PC-3 (cell line): ENCODE measurements around the gene MATN1. TPM values are rescaled to one million over a fixed set of nuclear protein-coding genes. Genes with fewer than 3 reads are reported as not detected.

Experiments used
- ATAC-seq: fragments of 200-7000 bp; cut with Tn5 transposase; 2 replicates; pipeline ENCODE4 v1.9.1; 2020; ENCODE audit warnings: mild to moderate bottlenecking, moderate library complexity
- BruUV-seq: library from RNA; stranded (reverse); fragments of 400-500 nt; replicated peaks from 2 replicates; lab custom pipeline; 2021; lab: Mats Ljungman, UMichigan
- CTCF ChIA-PET: fragments of 300-600 bp; sonication (Branson Sonifier 250); formaldehyde crosslinking; loops from one replicate; lab custom pipeline; 2022; ENCODE audit warnings: antibody characterized with exemption; lab: Charles Lee
- POLR2A ChIA-PET: fragments of 300-600 bp; sonication (Branson Sonifier 250); formaldehyde crosslinking; loops from one replicate; lab custom pipeline; 2022; ENCODE audit warnings: antibody characterized with exemption; ENCODE audit not compliant: unreplicated experiment; lab: Charles Lee
- DNase-seq: peaks from one replicate; pipeline ENCODE4 v3.0.0-alpha.2; 2015
- H2AFZ ChIP-seq: fragments of 300-600 bp; sonication (generic); 2 replicates; pipeline ENCODE4 v1.6.0; 2016; ENCODE audit warnings: antibody characterized with exemption, low read length
- H3F3A ChIP-seq: fragments of 300-600 bp; sonication (generic); one replicate; pipeline ENCODE4 v1.6.0; 2017; ENCODE audit warnings: antibody characterized with exemption, low read length, control low read depth, mild to moderate bottlenecking; ENCODE audit not compliant: unreplicated experiment
- H3K27ac ChIP-seq: fragments of 300-600 bp; sonication (generic); 2 replicates; pipeline ENCODE4 v1.5.1; 2016; ENCODE audit warnings: mild to moderate bottlenecking, low read length
- H3K27me3 ChIP-seq: fragments of 300-600 bp; sonication (generic); 2 replicates; pipeline ENCODE4 v1.6.1; 2016; ENCODE audit warnings: low read length, mixed read lengths
- H3K36me3 ChIP-seq: fragments of 300-600 bp; sonication (generic); 2 replicates; pipeline ENCODE4 v1.6.1; 2016; ENCODE audit warnings: low read depth, mixed run types, low read length, mixed read lengths
- H3K4me1 ChIP-seq: fragments of 300-600 bp; sonication (generic); 2 replicates; pipeline ENCODE4 v1.5.1; 2016; ENCODE audit warnings: low read length; ENCODE audit not compliant: insufficient read depth
- H3K4me2 ChIP-seq: fragments of 300-600 bp; sonication (generic); 2 replicates; pipeline ENCODE4 v1.6.0; 2016; ENCODE audit warnings: low read length
- H3K4me3 ChIP-seq: fragments of 300-600 bp; sonication (generic); 2 replicates; pipeline ENCODE4 v1.5.1; 2016; ENCODE audit warnings: mild to moderate bottlenecking, low read length, mixed read lengths
- H3K79me2 ChIP-seq: fragments of 300-600 bp; sonication (generic); 2 replicates; pipeline ENCODE4 v1.6.1; 2017; ENCODE audit warnings: low read length, mixed read lengths
- H3K9ac ChIP-seq: fragments of 300-600 bp; sonication (generic); 2 replicates; pipeline ENCODE4 v1.6.0; 2016; ENCODE audit warnings: mild to moderate bottlenecking, low read length
- H3K9me2 ChIP-seq: fragments of 300-600 bp; sonication (generic); replicated peaks from 2 replicates; pipeline ENCODE4 v1.6.1; 2016; ENCODE audit warnings: mixed run types, low read length, mixed read lengths
- H3K9me3 ChIP-seq: fragments of 300-600 bp; sonication (generic); 2 replicates; pipeline ENCODE4 v1.6.1; 2016; ENCODE audit warnings: low read length, mixed read lengths
- H4K20me1 ChIP-seq: fragments of 300-600 bp; sonication (generic); 2 replicates; pipeline ENCODE4 v1.6.1; 2016; ENCODE audit warnings: low read length, mixed read lengths
- EZH2 ChIP-seq: fragments of 300-600 bp; sonication (generic); IDR thresholded peaks from one replicate; pipeline ENCODE4 v1.6.1; 2017; ENCODE audit warnings: antibody characterized with exemption, mild to moderate bottlenecking, low read length; ENCODE audit not compliant: unreplicated experiment
- EZH2phosphoT487 ChIP-seq: fragments of 300-600 bp; sonication (generic); IDR thresholded peaks from 2 replicates; pipeline ENCODE4 v1.6.1; 2018; ENCODE audit warnings: mild to moderate bottlenecking, antibody characterized with exemption, low read length, borderline replicate concordance
- intact Hi-C: fragments of 100-400 bp; cut with micrococcal nuclease; formaldehyde crosslinking; loops from 2 replicates; pipeline ENCODE4 v1.9.0; 2023
- microRNA-seq: library from miRNA; unstranded; fragments of <30 nt; microRNA quantifications from one replicate; pipeline ENCODE4 v1.1.0, GENCODE V29; 2020; ENCODE audit not compliant: unreplicated experiment
- total RNA-seq: library from RNA; depleted of rRNA; stranded (reverse); fragments of >200 nt; gene quantifications from 2 replicates; pipeline ENCODE4 v1.2.3, GENCODE V29; 2014; rRNA removed
- TF ChIP-seq, protein P1 (sequence below): fragments of 300-600 bp; sonication (generic); conservative IDR thresholded peaks from 2 replicates; pipeline ENCODE4 v1.5.1; 2017; ENCODE audit warnings: antibody characterized with exemption, low read depth, mild to moderate bottlenecking, low read length

Gene MATN1
- total RNA-seq, 1 experiment from 2014 or later: not detected

DNA sequence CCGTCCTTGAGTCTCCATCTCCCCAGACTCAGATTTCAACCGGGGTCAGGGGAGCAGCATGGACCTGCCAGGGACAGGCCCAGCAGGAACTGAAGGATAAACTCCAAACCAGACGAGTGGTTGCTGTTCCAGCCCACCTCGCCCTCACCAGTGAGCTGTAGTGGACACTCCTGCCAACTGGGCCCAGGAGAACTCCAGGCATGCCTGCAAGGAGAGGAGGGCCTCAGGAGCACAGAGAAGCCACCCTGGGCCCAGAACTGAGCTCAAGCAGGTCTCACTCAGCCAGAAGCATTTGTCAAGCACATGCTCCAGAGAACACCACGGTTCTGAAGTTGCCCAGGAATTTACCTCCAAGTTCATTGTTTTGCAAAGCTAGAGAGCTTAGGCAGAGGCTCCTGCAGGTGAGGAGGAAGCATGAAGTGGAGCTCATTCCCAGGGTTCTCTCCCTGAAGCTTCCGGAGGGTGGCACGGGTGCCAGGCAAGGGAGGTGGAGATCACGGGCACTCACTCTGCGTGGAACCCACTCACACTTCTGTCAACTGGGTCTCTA lies 61.0 kb downstream of the MATN1 start:
- POLR2A ChIA-PET: no interaction called here
- H3F3A ChIP-seq: no peaks in the 10 kb centered on the region
- DNase-seq: no peak
- no peaks in the 10 kb centered on the region for H3K27me3 ChIP-seq
- no peak overlapping the region for H3K4me2 ChIP-seq
- no peaks in the 10 kb centered on the region for H4K20me1 ChIP-seq
- intact Hi-C loops: no loop called here
- no peaks in the 10 kb centered on the region for H3K9me3 ChIP-seq
- no peaks in the 10 kb centered on the region for H3K9me2 ChIP-seq
- H3K79me2 ChIP-seq: no peaks in the 10 kb centered on the region
- H3K27ac ChIP-seq: no peak overlapping the region
- TF ChIP-seq EZH2 (no peak), EZH2phosphoT487 (no peak)
- TF ChIP-seq, protein P1, sequence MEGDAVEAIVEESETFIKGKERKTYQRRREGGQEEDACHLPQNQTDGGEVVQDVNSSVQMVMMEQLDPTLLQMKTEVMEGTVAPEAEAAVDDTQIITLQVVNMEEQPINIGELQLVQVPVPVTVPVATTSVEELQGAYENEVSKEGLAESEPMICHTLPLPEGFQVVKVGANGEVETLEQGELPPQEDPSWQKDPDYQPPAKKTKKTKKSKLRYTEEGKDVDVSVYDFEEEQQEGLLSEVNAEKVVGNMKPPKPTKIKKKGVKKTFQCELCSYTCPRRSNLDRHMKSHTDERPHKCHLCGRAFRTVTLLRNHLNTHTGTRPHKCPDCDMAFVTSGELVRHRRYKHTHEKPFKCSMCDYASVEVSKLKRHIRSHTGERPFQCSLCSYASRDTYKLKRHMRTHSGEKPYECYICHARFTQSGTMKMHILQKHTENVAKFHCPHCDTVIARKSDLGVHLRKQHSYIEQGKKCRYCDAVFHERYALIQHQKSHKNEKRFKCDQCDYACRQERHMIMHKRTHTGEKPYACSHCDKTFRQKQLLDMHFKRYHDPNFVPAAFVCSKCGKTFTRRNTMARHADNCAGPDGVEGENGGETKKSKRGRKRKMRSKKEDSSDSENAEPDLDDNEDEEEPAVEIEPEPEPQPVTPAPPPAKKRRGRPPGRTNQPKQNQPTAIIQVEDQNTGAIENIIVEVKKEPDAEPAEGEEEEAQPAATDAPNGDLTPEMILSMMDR: no peak
- H3K4me1 ChIP-seq: peaks cover 7% of the 10 kb centered on the region
- H3K9ac ChIP-seq: no peak overlapping the region
- CTCF ChIA-PET: no interaction called here
- BruUV-seq: no TSS peak
- no peaks in the 10 kb centered on the region for H3K36me3 ChIP-seq
- H2AFZ ChIP-seq: no peak overlapping the region
- no peak overlapping the region for H3K4me3 ChIP-seq
- ATAC-seq: no peak

DNA sequence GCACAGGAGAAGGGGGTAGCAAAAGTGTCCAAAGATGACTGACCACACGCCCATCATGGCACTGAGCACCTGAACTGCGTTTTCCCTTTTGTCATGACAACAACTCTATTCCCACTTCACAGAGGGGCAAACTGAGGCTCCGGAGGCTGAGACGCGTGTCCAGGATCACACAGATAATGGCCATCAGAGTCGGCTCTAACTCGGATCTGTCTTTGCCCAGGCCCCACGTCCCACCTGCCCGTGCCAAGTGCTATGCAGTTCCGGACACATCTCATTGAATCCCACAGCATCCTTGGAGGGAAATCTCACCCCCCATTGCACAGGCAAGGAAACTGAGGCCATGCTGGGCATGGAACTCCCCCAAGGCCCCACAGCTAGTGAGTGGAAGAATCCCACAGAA lies 62.1 kb downstream of the MATN1 start:
- CTCF ChIA-PET: no interaction called here
- no peak overlapping the region for H3K27ac ChIP-seq

More for the DNA sequence above, 62.1 kb downstream of the MATN1 start:
- no peaks in the 10 kb centered on the region for H4K20me1 ChIP-seq
- intact Hi-C loops: no loop called here
- no peaks in the 10 kb centered on the region for H3K9me2 ChIP-seq
- ATAC-seq (no peak), DNase-seq (no peak)
- no TSS peak for BruUV-seq
- no peaks in the 10 kb centered on the region for H3F3A ChIP-seq
- peaks cover 10% of the 10 kb centered on the region for H3K4me1 ChIP-seq
- no peak overlapping the region for H2AFZ ChIP-seq
- H3K9ac ChIP-seq: no peak overlapping the region
- H3K4me3 ChIP-seq: no peak overlapping the region
- POLR2A ChIA-PET: no interaction called here
- H3K27me3 ChIP-seq: no peaks in the 10 kb centered on the region
- TF ChIP-seq, protein P1: no peak
- TF ChIP-seq EZH2 (no peak), EZH2phosphoT487 (no peak)
- no peaks in the 10 kb centered on the region for H3K79me2 ChIP-seq
- no peak overlapping the region for H3K4me2 ChIP-seq
- H3K36me3 ChIP-seq: no peaks in the 10 kb centered on the region
- no peaks in the 10 kb centered on the region for H3K9me3 ChIP-seq

Small RNA genes lying within 50 kb of the gene (microRNA-seq; reads per million reads assigned to microRNA genes)
- not detected for gene MIR4420

Other genes starting within 250 kb of the MATN1 start
- gene LAPTM5, start 34.2 kb upstream of the MATN1 start, total RNA-seq: not detected in 2 replicates
- gene SDC3, start 185.2 kb upstream of the MATN1 start, total RNA-seq: 10.0 and 20.3 TPM in 2 replicates